Subcutaneous adipose tissue (tissue), 4 donors: ENCODE measurements around the gene VOPP1. TPM values are rescaled to one million over a fixed set of nuclear protein-coding genes. Genes with fewer than 3 reads are reported as not detected.

Experiments
- total RNA-seq, 4 donors: library from RNA; depleted of rRNA; stranded (reverse); fragments of >200 nt; gene quantifications; one replicate each; pipeline ENCODE4 v1.1.0, GENCODE V29; 2016
- TF ChIP-seq, protein P1 (sequence below): fragments of 450-650 bp; IDR thresholded peaks from one replicate; pipeline ENCODE4 v1.5.1; 2016; ENCODE audit warnings: low read depth, mild to moderate bottlenecking, control low read depth, antibody characterized with exemption, moderate library complexity

VOPP1 gene
- total RNA-seq, 4 donors from 2014 or later = 36.9 to 60.5 (median 46.1) TPM

DNA sequence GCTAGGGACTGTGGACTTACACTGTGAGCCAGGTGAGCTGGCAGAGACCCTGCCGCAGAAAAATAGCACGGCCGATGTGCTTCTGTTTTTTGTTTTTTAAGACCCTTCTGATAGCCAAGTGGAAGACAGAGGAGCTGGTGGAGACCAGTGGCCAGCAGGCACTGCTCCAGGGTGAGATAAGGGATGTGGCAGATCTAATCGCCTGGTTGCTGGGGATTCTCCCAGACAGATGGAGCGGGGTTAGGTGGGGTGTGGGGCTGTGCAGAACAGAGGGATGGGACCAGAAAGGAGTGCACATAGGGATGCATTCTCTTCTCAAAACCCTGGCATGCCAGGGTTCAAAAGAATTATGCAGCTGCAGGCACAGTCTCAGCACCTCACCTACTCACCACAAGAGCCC, 82.2 kb downstream of the VOPP1 start:
- TF ChIP-seq, protein P1, sequence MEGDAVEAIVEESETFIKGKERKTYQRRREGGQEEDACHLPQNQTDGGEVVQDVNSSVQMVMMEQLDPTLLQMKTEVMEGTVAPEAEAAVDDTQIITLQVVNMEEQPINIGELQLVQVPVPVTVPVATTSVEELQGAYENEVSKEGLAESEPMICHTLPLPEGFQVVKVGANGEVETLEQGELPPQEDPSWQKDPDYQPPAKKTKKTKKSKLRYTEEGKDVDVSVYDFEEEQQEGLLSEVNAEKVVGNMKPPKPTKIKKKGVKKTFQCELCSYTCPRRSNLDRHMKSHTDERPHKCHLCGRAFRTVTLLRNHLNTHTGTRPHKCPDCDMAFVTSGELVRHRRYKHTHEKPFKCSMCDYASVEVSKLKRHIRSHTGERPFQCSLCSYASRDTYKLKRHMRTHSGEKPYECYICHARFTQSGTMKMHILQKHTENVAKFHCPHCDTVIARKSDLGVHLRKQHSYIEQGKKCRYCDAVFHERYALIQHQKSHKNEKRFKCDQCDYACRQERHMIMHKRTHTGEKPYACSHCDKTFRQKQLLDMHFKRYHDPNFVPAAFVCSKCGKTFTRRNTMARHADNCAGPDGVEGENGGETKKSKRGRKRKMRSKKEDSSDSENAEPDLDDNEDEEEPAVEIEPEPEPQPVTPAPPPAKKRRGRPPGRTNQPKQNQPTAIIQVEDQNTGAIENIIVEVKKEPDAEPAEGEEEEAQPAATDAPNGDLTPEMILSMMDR = no peak

DNA sequence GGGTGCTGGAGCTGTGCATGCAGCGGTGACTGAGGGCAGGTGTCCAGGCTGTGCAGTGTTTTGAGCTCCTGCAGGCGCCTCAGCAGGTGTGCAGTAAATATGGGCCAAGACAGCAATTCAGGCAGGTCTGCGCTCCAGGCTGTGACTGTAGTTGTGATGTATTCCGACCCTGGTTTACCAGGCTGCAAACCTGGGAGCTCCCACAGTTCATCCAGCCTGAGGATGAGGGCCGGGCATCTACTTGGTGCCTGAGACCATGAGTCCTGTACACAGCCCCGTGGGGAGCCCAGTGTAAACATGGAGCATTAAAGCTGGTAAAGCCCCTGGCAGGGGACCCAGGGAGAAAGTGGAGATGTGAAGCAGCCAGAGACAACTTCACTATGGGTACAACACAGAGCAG, 82.8 kb downstream of the VOPP1 start:
- TF ChIP-seq, protein P1 = no peak

- TF ChIP-seq, protein P1 = no peak
Observed at GRCh38 chr7:55488804-55489340, 83.4 kb downstream of the VOPP1 start.

GRCh38 chr7:55488216-55488615, 84.1 kb downstream of the VOPP1 start:
- TF ChIP-seq, protein P1 = no peak

DNA sequence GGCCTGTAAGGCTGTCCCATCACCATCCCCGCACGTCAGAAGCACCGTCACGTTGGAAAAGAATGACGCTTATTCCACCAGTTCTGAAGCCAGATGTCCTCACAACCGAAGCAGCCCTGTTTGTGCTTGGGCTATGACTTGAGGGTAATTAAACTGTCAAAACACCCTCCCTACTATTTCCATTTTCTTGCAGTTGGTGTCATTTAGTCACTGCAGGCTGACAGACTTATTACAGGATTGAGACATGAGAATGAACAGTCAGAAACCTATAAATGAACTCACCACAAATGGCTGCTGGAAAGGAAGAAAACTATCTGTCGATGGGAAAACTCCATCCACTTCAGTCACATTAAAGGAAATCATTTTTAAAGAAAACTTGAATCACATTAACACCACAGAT, 85.3 kb downstream of the VOPP1 start:
- TF ChIP-seq, protein P1 = no peak

DNA sequence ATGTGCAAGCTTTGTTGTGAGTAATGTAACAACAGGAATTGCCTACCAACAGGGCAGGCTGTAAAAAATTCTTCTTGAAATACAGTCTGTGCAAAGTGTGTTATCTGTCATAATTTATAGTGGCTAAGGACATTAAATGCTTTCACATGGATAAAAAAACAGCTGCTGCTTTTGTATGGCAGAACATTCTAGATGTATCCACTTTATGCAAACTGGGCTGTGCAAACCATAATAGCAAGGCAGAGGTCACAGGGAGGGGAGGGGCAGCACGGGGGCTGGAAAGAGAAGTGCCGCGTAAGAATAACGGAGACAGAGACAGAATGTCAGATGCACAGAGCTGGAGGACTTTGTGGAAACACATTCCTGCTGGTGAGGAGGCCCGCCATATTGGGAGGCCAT, 86.1 kb downstream of the VOPP1 start:
- TF ChIP-seq, protein P1 = no peak

DNA sequence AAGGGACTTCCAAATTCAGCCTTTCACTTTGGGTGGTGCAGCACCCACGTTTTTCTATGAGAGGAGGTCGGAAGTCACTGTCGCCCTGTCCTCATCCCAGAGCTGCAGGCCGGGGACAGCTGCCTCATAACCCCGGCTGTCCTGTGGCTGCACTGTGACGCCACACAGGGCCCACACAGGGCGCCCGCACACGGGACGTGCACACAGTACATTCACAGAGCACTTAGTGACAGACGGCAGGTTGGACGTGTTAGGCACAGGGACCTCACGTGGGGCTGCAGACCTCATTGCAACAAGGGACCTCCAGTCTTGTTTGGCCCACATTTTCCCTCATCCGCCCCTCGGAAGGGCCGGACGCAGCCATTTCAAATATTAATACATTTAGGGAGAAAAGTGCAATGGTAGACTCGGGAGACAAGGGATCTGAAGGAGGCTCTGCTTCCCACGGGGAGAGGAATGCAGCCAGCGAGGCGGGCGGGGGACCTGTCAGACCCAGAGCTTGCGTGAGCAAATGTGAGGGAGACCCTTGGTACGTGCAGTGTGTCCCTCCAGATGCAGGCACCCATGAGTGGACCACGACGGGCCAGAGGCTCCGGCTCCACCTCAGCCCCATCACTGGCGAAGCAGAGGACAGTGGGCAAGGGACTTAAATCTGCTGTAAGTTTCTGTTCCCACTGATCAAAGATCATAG, 86.7 kb downstream of the VOPP1 start:
- TF ChIP-seq, protein P1 = no peak
